Endothelial cell of umbilical vein (primary cell): ENCODE results near the gene FSTL3.

Source experiments
- CTCF ChIP-seq, 2 donors: IDR thresholded peaks; 1 replicate in 1 of 2; 2 replicates in 1 of 2; pipeline ENCODE4 v1.5.1; 2011; ENCODE audit warnings: low read length in 2 of 2, mild to moderate bottlenecking in 2 of 2, moderate library complexity in 2 of 2, control low read depth in 1 of 2, inconsistent platforms in 1 of 2, low read depth in 1 of 2; ENCODE audit not compliant: insufficient read depth in 1 of 2; ENCODE audit errors: extremely low read depth in 1 of 2
- MAX ChIP-seq: IDR thresholded peaks from 2 replicates; pipeline ENCODE4 v1.6.1; 2011; ENCODE audit not compliant: insufficient read depth, insufficient read length

- TF ChIP-seq CTCF (IDR thresholded peaks at IDR 0.05; ENCODE audit: extremely low read depth in 1 of 2, insufficient read depth in 1 of 2, low read depth in 1 of 2, low read length in 2 of 2) = no peak
- no peak for TF ChIP-seq MAX
These were observed 43.6 kb downstream of the FSTL3 start for GRCh38 chr19:719636-720344.
